Globus pallidus (tissue), 1 donor: Measurements from ENCODE around the gene MYBPH.

Source experiments
- DNase-seq: peaks from one replicate; pipeline ENCODE4 v3.0.0-alpha.2; 2015; ENCODE audit warnings: low spot score

The MYBPH gene

DNA sequence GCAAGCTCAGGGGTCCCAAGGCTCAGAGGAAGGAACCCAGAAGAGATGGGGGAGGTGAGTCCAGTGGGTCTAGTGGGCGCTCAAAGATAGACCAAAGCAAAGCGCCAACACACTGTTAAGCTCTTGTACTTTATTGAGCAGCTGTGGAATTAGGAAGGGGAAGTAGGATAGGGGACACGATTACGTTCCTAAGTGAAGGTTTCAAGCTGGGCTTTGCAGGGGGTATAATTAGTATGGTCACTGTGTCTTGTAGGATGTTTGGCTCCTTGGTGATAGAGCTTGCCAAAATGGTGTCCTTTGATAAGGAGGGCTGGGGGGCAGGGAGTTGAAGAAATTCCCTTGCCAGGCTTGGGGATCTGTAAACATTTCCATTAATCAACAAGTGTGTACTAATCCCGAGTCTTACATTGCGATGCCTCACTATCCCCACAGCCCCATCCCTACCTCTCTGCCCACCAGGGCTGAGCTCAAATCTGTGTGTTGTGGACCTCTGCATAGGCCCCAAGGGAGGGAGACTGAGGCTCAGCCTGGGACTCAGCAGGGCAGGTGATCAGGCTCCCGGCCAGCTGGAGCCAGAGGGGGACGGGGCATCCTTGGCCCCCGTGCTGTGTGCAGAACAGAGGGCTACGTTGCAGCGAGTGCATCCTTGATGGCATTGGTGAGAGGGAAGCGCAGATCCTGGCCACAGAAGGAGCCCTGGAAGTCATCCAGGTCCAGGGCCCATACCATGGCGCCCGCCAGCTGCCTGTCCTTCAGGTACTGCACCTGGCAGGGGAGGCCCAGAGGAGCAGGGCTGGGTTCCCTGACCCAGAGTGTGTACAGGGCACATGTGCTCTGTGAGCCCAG lies 3.4 kb upstream of the MYBPH start:
- DNase-seq = no peak

DNA sequence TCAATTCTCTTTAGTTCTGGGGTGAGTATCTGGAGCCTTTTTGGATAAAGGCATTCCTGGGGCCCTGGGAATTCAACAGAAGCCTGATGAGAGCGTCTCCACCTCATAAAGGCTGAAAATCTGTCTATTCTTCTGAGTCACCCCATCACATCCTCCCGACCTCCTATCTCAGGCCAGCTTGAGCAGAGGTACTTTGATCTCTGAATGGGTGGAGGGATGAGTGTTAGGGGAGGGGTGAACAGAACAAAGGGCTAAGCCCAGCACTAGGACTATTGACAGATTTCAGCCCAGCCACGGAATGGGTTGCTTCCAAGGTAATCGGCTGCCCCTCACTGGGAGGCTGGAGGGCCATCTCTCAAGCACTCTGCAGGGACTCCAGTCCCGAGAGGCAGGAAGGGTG lies 2.5 kb upstream of the MYBPH start:
- DNase-seq = no peak

DNA sequence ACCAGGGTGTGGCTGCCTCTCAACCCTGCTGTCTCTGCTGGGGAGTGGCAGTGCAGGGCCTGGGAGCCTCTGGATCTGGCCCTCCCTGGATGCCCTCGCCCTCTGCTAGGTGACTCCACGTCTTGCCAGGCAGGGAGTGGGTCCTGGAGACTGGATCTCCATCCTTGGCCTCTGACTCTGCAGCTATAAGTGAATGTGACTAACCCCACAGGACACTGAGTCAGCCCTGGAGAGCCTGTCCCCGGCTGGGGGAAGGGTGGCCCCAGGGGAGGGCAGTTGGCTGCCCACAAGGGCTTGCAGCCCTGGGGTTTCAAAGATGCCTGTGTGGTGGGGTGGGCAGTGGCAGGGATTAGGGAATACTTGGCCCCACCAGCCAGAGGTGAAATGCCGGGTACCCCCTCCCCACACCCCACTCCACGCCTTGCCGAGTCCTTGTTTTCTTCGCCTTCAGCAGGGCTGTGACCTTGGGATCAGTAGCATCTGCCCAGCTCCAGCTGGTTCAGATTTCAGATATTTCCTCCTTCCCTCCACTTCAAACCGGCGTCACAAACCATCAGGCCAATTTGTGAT lies 1.9 kb upstream of the MYBPH start:
- DNase-seq = no peak

DNA sequence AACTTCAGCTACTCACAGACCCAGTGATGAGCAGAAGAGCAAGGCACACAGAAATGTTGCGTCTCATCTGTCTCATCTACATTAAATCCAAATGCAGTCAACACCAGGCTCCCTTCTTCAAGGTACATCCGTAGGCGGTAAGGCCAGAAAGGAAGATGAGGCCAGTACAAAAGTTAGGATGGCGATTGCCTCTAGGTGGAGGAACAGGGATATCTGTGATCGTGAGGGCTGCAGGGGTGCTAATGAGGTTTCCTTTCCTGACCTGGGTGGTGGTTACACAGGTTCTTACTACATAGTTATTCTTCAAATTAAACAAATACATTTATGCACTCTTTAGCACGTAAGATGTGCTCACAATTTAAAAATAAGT lies 1.4 kb upstream of the MYBPH start:
- no peak for DNase-seq

DNA sequence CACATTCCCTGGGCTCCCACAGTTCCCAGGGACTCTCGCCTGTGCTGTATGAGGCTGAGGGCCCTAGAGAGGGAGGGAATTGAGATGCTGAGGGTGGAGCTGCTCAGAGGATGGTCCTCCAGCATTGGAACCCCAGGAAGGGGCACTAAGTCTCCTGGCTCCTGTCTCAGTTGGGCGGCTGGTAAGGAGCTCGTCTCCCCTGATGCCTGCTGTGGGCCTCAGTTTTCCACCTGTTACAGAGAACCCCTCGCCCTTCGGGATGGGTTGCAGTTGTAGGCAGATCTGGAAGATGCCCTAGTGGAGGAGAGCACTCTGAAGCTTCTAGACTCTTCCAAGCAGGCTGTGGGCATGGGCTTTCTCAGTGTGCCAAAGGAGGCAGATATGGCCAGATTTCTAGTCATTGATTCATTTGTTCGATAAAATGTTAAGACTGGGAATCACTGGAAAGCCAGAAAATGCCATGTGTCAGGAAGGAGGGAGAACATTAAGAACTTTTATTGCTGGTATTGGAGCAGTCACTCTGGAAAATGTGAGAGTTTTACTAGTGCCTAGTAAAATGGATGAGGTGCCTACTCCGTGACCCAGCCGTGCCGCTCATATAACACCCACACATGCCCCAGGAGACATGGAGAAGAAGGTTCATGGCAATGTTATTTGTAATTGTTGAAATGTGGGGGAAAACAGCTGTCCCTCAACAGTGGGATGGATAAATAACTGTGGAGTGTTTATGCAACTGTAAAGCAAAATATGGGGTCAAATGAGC lies 828 bp upstream of the MYBPH start:
- no peak for DNase-seq

DNA sequence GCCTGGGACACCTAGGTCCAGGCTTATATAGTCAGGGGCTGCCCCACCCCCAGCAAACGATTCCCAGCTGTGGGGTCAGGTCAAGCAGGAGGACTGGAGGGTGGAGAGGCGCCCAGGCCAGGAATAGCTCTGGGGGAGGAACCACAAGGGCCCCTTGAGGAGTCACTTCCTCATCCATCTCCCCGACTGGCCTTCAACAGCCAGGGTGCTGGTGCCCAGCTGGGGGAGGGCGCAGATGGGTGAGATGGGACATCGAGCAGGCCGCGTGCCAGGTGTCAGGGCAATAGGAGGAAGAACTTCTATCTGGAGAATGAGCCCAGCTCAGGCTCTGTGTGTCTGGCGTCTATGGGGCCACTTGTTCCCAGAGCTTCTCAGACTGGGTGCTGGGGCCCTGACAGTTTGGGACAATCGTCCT lies 208 bp upstream of the MYBPH start:
- DNase-seq = peak; percentile 65

DNA sequence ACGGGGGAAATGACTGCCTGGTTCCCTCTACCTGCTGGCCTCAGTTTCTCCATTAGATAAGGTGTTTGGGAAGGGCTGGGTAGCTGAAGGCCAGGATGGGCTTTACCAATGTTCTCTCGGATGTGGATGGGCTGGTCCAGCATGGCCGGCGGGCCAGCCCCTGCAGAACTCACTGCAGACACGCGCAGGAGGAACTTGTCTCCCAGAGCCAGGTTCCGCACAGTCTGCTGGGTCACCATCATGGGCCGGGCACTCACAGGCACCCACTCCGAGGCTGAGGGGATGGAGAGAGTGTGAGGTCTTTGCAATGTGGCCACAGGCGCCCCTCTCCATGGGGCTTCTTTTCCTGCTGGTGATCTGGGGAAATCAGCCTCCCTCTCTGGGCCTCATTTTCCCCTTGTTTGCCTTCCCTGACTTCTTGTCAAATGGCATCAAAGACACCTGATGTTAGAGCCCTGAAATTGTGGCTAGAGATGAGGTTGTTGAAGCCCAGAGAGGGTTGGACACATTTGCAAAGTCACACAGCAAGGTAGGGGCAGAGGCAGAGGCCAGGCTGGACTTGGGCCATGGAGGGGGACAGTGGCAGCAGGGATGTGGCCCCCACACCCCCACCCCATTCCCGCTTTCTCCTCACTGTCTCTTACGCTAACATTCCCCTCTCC lies 1.2 kb downstream of the MYBPH start:
- no peak for DNase-seq

DNA sequence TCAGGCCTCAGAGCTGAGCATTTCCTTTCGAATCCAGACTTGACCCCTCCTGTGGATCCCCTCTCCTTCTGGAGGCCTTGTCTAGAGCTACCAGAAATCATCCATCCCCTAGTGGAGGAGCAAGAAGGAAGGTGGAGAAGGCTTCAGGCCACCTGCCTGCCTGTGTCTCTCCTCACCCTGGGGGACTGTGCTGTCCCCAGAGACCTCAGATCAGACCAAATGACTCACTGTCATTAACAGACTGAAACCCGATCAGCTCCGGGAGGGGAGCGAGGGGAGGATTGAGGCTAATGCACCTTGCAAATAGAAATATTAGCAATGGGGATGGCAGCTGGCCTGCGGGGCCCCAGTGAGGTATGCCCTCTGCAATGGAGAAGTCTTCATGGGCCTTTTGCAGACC lies 2.1 kb downstream of the MYBPH start:
- no peak for DNase-seq

DNA sequence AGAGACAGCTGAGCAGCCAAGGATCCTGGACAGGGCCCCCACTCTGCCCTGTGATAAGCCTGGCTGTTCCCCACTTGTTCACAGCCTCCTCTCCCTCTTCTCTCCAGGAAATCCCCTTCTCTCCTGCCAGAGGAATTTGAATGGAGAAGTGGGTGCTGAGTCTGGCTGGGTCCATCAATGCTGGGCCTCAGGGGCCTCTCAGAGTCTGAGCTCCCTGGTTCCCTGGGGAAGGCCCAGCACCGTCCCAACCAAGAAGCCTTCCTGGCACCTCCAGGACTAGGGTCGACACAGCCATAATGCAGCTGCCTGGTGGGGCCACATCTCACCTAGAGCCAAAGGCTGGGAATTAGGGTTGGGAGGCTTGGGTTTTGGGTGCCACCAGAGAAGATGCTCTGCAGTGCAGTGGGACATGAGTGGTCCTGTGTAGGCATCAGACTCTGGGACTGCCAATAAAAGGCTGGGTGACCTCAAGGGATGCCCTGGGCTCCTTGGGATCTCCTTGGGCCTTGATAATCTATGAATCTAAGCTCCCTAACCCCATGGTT lies 2.5 kb downstream of the MYBPH start:
- DNase-seq = no peak

DNA sequence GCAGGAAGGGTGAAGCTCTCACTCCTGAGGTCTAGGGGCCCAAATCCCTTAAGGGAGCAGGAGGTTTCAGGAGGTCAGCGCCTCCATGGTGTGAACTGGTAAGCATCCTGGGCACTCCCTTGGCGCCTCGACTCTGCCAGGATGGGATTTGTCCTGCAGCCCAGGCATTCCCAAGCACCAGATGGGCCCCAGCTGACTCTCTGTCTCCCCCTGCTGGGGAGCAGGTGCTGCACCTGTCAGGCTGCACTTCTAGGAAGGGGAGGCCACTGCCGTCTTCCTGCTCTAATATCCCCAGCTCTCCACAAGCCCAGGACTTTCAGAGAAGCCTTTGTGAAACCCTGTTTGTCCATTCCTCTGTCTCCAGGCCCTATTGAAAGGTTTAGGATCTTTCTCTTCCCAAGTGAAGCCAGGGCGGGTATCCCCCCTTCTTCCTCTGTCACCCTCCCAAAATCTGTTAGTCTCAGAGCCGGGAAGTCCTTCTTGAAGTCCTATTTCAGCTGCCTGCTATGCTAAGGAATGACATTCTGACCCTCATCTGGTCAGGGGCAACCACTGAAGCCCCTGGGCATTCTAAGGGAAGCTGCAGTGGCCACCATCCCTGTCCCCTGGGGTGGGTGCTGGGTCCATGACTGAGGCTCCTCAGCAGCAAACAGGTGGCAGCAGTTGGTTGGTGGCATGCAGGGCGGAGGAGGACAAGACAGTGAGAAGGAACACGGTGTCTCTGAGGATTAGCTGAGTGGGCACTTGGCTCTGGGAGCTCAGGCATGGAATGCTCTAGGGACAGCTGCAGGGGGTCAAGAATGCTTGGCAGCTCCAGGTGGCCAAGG lies 3.2 kb downstream of the MYBPH start:
- peak; percentile 75 for DNase-seq

DNA sequence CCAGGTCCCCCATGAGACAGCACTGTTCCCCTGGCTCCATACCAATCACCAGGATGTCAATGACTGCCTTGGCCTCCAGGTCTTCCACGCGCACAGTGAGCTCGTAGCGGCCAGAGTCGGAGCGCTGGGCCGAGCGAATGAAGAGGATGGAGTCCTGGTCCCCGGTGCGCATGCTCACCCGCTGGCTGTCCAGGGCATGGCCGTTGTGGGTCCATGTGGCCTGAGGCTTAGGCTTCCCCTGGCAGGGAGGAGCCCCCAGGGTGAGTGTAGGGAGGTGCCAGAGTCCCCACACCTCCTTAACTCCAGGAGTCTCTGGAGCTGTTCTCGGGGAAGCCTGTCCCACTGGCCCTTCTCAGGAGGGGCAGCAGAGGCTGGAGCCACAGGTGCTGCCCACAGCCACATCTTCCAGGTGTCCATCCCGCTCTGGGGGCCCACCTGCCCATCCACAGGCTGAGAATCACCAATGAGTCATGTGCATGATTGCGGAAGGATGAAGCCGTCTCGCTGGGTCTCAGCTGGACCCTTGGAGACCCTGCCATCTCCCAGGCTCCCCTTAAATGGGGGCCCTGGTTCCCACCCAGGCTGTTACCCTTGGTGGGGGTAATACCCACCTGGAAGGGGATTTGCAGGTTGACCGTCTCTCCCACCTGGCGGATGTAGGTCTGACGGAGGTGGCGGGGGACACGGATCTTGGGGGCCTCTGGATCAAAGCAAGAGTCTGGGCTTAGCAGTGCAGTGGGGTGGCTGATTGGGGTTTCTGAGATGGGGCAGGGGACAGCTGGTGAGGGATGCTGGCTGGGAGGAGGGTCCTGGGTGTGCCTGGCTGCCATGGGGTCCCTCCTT lies 4.1 kb downstream of the MYBPH start:
- no peak for DNase-seq

DNA sequence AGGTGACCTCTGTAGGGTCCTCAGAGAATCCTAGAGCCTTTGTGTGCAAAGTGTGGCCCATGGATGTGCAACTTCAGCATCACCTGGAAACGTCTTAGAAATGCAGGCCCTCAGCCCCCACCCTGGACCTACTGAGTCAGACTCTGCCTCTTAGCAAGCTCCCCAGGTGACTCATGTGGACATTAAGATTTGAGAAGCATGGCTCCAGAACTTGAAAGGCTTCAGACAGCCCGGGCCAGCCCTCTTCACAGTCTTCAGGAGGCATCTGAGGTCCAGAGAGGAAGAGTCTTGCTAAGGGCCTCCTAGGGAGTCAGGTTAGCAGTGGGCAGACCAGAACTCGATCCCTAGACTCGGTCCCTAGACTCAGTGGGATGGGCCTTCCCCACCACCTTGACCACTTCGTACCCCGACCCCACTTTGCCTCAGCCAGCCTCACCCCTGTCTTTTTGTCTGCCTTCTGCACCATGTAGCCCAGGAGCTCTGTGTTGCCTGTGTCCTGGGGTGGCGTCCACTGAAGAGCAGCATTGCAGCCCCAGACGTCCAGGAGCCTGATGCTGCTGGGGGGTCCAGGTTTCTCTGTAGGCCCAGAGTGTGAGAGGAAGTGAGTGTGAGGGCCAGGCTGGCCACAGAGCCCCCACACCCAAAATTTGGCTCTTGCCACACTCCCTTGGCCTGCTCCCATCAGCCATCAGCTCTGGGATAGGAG lies 4.8 kb downstream of the MYBPH start:
- DNase-seq = no peak

DNA sequence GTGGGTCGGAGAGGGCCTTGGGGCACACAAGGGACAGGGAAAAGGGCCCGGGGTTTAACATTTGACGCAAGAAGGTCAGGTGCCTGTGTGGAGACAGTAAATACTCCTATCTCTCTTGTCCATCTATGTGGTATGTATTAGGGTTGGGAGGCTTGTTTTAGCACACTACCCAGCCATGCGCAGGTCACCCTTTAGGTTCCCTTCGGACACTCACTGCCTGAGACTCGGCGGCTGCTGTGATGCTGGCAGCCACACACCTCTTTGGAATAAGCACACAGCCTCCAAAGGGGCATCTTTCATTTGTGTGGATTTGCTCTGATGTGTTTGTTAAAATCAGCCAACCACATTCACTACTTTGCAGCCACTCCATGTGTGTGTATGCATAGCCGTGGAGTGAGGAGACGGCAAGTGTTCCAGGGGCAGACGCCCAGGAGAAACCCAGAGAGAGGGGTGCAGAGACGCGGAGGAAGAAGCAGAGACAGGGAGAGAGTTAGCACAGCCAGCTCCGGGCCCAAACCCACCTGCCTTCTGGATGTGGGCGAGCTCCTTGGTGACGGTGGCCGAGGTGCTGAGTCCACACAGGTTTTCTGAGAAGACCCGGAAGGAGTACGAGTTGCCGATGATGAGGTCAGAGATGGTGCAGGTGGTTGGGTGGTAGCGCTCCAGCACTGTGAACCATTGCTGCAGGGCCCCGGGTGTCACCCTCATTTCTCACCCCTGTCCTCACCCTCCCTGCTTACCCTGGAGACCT lies 5.7 kb downstream of the MYBPH start:
- no peak for DNase-seq

DNA sequence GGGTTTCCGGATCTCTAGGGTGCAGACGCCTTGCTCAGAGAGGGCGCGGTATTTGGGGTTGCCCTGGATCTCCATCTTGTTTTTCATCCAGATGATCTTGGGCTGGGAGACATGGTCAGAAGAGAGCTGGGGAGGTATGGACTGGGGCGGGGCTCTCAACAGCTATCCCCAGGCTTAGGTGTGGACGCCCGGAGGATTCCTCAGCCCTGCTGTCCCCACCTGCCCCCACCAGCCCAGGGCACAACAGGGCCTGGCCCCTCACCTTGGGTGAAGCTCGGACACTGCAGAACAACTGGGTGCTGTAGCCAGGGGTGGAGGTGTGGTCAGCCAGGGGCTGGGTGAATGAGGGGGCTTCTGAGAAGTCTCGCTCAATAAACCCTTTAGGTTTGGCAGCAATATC lies 6.6 kb downstream of the MYBPH start:
- no peak for DNase-seq

DNA sequence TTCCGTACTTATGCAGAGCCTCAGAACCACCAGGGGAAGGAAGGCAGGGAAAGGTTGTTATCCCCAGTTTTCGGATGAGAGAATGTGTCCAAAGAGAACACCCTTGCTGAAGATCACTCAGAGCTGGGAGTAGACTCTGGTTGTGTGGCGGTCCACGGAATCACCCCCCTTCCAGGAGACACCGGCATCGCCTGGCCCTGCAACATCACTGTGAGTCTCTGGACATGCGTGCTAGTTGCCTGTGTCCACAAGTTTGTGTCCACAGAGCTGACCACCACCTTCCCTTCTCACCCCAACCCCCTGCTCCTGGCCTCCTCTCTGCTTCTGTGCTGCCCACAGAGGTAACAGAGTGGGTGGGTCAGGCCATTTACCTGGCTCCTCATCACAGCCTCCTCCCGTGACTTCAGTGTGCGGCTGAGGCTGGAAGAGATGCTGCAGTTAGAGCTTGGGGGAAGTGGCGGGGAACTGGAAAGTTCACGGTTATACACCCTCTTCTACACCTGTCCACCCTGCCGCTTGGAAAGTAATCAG lies 7.3 kb downstream of the MYBPH start:
- no peak for DNase-seq

DNA sequence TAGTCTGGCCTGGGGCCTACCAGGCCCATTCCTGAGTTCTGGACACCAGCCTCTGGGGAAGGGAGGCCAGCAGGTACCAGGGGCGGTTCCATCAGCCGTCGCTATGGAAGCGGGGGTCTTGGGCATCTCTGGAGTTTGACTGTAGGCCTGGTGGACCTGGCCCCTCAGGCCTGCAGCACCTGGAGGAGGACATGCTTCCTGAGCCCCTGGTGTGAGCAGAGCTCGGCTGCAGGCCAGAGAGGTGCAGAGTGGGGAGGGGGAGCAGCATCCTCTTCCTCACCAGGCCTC lies 7.8 kb downstream of the MYBPH start:
- no peak for DNase-seq

DNA sequence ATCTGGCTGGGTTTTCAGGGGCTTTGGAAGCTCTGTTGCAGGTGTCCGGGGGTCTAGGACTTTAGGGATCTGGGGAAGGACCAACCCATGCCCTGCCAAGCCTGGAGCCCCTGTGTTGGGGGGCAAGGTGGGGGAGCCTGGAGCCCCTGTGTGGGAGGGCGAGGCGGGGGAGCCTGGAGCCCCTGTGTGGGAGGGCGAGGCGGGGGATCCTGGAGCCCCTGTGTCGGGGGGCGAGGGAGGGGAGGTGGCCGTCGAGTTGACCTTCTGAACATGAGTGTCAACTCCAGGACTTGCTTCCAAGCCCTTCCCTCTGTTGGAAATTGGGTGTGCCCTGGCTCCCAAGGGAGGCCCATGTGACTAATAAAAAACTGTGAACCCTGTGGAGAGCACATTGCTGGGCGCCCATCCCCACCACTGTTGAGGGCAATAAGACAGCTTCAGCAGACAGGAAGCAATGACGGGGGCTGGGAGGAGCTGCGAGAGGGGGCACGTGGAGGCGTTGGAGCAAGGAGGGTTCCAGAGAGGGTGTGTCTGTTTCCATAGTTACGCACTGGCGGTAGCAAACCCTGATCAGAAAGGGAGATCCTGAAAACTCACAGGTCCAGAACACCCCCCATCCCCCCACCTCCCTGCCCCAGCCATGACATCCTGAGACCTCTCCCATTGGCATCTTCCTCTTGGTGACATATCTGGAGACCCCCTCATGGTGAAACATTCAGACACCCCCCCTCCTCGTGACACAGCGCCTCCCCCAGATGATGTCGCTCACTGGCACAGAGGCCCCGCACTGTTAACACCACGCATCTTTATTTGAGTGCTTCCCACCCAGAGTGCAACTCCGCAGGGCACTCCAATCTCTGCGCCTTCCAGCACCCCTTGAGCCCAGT lies 8.4 kb downstream of the MYBPH start:
- no peak for DNase-seq
